ENCODE results near the gene HAAO. TPM values are rescaled to one million over a fixed set of nuclear protein-coding genes. Genes with fewer than 3 reads are reported as not detected.

Gene HAAO
- total RNA-seq, 3 donors from 2014 or later: 5.8 to 38.4 (median 9.8) TPM

DNA sequence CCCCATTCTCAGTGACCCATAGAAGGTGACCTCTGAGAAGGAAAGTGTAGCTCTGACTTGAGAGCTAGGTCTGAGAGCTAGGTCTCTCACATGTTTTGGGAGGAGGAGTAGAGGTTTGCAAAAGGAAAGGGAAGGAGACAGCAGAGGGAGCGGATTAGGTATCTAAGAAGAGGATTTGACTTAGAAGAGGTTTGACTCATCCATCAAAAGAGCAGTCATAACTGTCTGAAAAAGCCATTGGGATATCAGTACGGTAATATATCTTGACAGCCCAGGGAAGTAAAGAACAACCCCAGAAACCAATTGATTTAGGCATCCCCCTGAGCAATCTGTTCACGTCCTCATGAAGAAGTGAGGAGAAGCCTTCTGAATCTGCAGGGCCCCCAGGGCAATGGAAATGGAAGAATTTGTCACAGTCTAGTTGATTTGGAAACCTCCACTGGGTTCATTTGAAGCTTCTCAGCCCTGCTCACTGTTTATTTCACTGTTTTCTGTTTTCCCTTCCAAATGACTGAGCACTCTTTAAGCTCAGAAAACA is 47.8 kb downstream of the HAAO start:
- intact Hi-C loops (cut with DNase I, micrococcal nuclease): no loop called here
- Histone ChIP-seq H3K4me1 (ENCODE audit: low read depth) (no peaks in the 10 kb centered on the region), H3K4me3 (no peak overlapping the region), H3K36me3 (ENCODE audit: low read depth) (no peaks in the 10 kb centered on the region), H3K9me3 (peaks cover under 1% of the 10 kb centered on the region)
- TF ChIP-seq, protein P1, sequence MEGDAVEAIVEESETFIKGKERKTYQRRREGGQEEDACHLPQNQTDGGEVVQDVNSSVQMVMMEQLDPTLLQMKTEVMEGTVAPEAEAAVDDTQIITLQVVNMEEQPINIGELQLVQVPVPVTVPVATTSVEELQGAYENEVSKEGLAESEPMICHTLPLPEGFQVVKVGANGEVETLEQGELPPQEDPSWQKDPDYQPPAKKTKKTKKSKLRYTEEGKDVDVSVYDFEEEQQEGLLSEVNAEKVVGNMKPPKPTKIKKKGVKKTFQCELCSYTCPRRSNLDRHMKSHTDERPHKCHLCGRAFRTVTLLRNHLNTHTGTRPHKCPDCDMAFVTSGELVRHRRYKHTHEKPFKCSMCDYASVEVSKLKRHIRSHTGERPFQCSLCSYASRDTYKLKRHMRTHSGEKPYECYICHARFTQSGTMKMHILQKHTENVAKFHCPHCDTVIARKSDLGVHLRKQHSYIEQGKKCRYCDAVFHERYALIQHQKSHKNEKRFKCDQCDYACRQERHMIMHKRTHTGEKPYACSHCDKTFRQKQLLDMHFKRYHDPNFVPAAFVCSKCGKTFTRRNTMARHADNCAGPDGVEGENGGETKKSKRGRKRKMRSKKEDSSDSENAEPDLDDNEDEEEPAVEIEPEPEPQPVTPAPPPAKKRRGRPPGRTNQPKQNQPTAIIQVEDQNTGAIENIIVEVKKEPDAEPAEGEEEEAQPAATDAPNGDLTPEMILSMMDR (IDR thresholded peaks at IDR 0.05): no peak
- ATAC-seq (no peak), DNase-seq (no peak)

DNA sequence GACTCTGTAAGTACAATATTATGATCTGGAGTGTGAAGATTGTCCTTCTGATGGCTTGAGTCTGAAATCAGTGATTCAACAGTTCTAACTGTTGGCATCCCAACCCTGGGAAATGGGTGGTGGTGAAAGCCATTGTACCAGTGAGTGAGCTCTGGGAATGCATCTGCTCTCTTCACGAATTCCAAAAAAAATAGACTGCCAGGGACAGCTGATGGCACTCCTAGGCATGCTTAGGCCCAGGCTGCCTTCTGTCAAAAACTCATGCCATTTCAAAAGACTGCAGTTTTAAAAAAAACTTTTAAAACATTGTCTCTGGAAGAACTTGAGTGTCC is 48.8 kb downstream of the HAAO start:
- intact Hi-C loops (cut with DNase I, micrococcal nuclease): no loop called here
- DNase-seq (no peak), ATAC-seq (no peak)
- Histone ChIP-seq H3K9me3 (peaks cover 6% of the 10 kb centered on the region), H3K4me1 (ENCODE audit: low read depth) (no peaks in the 10 kb centered on the region), H3K4me3 (no peak overlapping the region), H3K36me3 (ENCODE audit: low read depth) (no peaks in the 10 kb centered on the region)
- TF ChIP-seq, protein P1 (IDR thresholded peaks at IDR 0.05): no peak

DNA sequence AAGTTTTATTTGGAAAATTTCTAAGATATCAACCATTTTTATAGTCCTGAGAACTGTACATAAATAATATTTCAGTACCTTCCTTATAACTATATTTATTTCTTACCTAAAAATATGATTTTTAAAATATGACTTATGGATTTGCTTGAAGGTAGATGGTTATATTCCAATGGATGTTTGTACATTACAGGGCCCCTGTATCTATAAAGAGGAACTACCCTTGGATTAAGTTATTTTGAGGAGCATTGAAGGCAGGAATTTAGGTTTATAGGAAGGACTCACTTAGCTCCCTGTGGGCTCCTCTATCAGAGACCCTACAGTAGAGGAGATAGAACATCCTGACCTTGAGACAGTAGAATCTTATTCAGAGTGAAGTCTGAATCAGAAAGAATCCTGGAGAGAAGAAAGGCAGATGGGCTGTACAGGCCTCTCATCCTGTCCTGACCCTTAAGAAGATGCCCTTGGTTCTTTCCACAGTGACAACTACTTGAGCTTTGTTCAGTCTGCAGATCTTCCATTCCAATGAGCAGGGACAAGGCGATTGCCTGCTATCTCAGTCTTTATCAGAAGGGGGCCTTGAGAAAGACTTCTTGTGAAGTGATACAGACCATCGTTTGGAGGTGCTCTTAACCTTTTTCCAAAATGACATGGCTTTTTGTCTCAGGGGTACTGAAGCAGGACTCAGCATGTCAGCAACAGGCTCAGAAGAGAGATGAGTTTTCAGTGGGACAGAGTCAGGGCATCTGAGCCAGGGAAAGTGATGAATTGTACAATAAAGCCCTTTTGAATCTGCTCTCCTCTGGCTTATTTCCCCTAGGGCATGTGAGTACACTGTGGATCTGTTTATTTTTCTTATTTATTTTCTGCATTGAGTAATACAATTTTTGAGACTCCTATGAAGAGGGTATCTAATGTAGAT is 49.4 kb downstream of the HAAO start:
- Histone ChIP-seq H3K4me1 (ENCODE audit: low read depth) (no peaks in the 10 kb centered on the region), H3K4me3 (no peak overlapping the region), H3K9me3 (peaks cover 6% of the 10 kb centered on the region), H3K36me3 (ENCODE audit: low read depth) (no peaks in the 10 kb centered on the region)
- intact Hi-C loops (cut with DNase I, micrococcal nuclease): no loop called here
- TF ChIP-seq, protein P1 (IDR thresholded peaks at IDR 0.05): no peak
- no peak for DNase-seq
- ATAC-seq: no peak

DNA sequence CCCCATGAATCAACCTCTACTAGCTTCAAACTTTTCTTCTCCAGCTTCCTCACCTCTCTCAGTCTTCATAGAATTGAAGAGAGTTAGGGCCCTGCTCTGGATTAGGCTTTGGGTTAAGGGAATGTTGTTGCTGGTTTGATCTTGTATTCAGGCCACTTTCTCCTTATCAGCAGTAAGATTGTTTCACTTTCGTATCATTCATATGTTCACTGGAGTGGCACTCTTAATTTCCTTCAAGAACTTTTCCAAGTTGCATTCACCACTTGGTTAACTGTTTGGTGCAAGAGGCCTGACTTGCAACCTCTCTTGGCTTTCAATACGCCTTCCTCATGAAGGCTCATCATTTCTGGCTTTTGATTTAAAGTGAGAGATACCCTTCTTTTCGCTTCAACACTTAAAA is 51.2 kb downstream of the HAAO start:
- Histone ChIP-seq H3K4me1 (ENCODE audit: low read depth) (no peaks in the 10 kb centered on the region), H3K36me3 (ENCODE audit: low read depth) (no peaks in the 10 kb centered on the region), H3K4me3 (no peak overlapping the region), H3K9me3 (peaks cover 6% of the 10 kb centered on the region)
- ATAC-seq (no peak), DNase-seq (no peak)
- intact Hi-C loops (cut with DNase I, micrococcal nuclease): no loop called here
- TF ChIP-seq, protein P1 (IDR thresholded peaks at IDR 0.05): no peak

DNA sequence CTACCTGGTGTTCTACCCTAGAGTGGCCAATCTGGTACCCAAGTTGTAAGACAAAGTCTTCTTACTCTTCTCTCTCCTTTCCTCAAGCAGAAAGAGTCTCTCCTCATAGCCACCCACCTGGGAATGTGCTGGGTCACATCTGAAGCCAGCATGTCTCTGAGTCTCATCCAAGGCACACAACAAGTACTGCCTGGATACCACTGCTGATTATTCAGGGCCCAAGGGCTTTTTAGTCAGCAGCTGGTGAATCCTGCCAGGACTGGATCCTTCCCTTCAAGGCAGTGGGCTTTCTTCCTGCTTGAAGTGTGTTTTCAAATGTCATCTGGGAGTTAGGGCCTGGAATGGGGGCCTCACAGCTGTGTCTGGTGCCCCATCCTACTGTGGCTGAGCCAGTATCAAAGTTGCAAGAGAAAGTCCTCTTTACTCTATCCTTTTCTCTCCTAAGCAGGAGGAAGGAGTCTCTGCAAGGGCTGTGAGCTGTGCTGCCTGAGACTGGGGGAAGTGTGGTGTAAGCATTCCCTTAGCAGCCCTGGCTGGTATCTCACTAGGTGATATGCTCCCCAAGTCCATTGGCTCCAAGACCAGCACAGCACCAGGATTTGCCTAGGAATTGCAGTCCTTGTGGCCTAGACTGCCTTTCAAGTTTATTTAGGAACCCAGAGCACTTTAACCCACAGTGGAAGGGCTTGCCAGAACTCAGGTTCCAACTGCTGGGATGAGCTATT is 55.6 kb downstream of the HAAO start:
- no peak for ATAC-seq

More for the DNA sequence above, 55.6 kb downstream of the HAAO start:
- Histone ChIP-seq H3K36me3 (ENCODE audit: low read depth) (no peaks in the 10 kb centered on the region), H3K4me3 (no peak overlapping the region), H3K4me1 (ENCODE audit: low read depth) (no peaks in the 10 kb centered on the region), H3K9me3 (peaks cover 6% of the 10 kb centered on the region)
- DNase-seq: no peak
- TF ChIP-seq, protein P1 (IDR thresholded peaks at IDR 0.05): no peak
- intact Hi-C loops (cut with DNase I, micrococcal nuclease): no loop called here

All from mucosa of descending colon (tissue), 3 donors.